Measurements from ENCODE around the gene AGL.
"Not testable (repeated sequence)": the region's sequence is repeated elsewhere in the genome, so short reads cannot be mapped to it uniquely, and the experiment has no call there.

The AGL gene

GRCh38 chr1:99851850-99852454 is 1.8 kb downstream of the AGL start:
- no peak for DNase-seq

GRCh38 chr1:99852648-99853047 is 2.5 kb downstream of the AGL start:
- DNase-seq, result no peak

- DNase-seq, result no peak
Measured at GRCh38 chr1:99855914-99856450, 5.8 kb downstream of the AGL start.

GRCh38 chr1:99857041-99857440 is 6.9 kb downstream of the AGL start:
- DNase-seq, result not testable (repeated sequence)

- DNase-seq, result no peak
Measured at GRCh38 chr1:99858286-99858685, 8.1 kb downstream of the AGL start.

GRCh38 chr1:99858881-99859280 is 8.7 kb downstream of the AGL start:
- DNase-seq, result no peak

- DNase-seq, result no peak
Measured at GRCh38 chr1:99860703-99861102, 10.5 kb downstream of the AGL start.

- no peak for DNase-seq
Measured at GRCh38 chr1:99867682-99868081, 17.5 kb downstream of the AGL start.

- DNase-seq, result no peak
Measured at GRCh38 chr1:99869304-99869703, 19.1 kb downstream of the AGL start.

GRCh38 chr1:99869723-99870122 is 19.6 kb downstream of the AGL start:
- DNase-seq, result no peak

- DNase-seq, result no peak
Measured at GRCh38 chr1:99872063-99872462, 21.9 kb downstream of the AGL start.

GRCh38 chr1:99877568-99877967 is 27.4 kb downstream of the AGL start:
- no peak for DNase-seq

GRCh38 chr1:99886179-99886578 is 36.0 kb downstream of the AGL start:
- DNase-seq, result no peak

GRCh38 chr1:99886841-99887240 is 36.7 kb downstream of the AGL start:
- no peak for DNase-seq

- no peak for DNase-seq
Measured at GRCh38 chr1:99887890-99888289, 37.7 kb downstream of the AGL start.

GRCh38 chr1:99891997-99892396 is 41.8 kb downstream of the AGL start:
- no peak for DNase-seq

- not testable (repeated sequence) for DNase-seq
Measured at GRCh38 chr1:99903278-99903677, 53.1 kb downstream of the AGL start.

GRCh38 chr1:99906535-99906934 is 56.4 kb downstream of the AGL start:
- DNase-seq, result no peak

GRCh38 chr1:99917214-99917613 is 67.1 kb downstream of the AGL start:
- no peak for DNase-seq

GRCh38 chr1:99919220-99919619 is 69.1 kb downstream of the AGL start:
- DNase-seq, result no peak

GRCh38 chr1:99934801-99935200 is 84.6 kb downstream of the AGL start:
- DNase-seq, result no peak

GRCh38 chr1:99935534-99935933 is 85.4 kb downstream of the AGL start:
- DNase-seq, result no peak

- DNase-seq, result no peak
Measured at GRCh38 chr1:99936071-99936470, 85.9 kb downstream of the AGL start.

- DNase-seq, result no peak
Measured at GRCh38 chr1:99942723-99943122, 92.6 kb downstream of the AGL start.

GRCh38 chr1:99943223-99943794 is 93.1 kb downstream of the AGL start:
- no peak for DNase-seq
